B cell (primary cell): ENCODE measurements around the gene PTPN11.

Experiments used
- EZH2 ChIP-seq: IDR thresholded peaks from 2 replicates; pipeline ENCODE4 v1.6.1; 2012; ENCODE audit warnings: borderline replicate concordance, low read depth, mild to moderate bottlenecking, moderate library complexity, low read length; ENCODE audit not compliant: insufficient read depth, poor library complexity, severe bottlenecking
- TF ChIP-seq, protein P1 (sequence below): fragments of 200-600 bp; IDR thresholded peaks from one replicate; pipeline ENCODE4 v1.8.0; 2022; ENCODE audit warnings: antibody characterized with exemption, mild to moderate bottlenecking

DNA sequence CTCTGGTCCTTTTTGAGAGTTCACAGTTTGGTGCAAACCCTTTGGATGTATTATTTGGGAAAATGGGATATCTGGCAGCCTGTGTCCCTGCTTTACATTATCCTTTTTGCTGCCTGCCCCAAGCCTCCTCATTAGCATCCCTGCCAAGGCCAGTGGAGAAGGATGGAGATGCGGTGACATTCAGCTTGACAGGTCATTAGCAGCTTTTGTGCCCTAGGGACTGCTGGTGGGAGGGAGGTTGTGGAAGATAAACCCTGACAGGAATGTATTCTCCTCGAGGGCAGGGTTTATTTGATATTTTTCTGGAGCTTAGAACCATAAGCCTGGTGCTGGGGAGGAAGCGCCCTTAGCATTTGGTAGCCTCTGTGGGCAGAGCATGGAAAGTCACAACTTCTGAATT lies 49.3 kb downstream of the PTPN11 start:
- TF ChIP-seq, protein P1, sequence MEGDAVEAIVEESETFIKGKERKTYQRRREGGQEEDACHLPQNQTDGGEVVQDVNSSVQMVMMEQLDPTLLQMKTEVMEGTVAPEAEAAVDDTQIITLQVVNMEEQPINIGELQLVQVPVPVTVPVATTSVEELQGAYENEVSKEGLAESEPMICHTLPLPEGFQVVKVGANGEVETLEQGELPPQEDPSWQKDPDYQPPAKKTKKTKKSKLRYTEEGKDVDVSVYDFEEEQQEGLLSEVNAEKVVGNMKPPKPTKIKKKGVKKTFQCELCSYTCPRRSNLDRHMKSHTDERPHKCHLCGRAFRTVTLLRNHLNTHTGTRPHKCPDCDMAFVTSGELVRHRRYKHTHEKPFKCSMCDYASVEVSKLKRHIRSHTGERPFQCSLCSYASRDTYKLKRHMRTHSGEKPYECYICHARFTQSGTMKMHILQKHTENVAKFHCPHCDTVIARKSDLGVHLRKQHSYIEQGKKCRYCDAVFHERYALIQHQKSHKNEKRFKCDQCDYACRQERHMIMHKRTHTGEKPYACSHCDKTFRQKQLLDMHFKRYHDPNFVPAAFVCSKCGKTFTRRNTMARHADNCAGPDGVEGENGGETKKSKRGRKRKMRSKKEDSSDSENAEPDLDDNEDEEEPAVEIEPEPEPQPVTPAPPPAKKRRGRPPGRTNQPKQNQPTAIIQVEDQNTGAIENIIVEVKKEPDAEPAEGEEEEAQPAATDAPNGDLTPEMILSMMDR: no peak
- no peak for TF ChIP-seq EZH2
